Myocyte (in vitro differentiated cells): ENCODE data around the gene ADIPOR1. TPM values are rescaled to one million over a fixed set of nuclear protein-coding genes. Genes with fewer than 3 reads are reported as not detected.

ENCODE experiments used
- DNase-seq: peaks from one replicate; pipeline ENCODE4 v3.0.0-alpha.2; 2012; ENCODE audit warnings: low read depth
- total RNA-seq: library from RNA; depleted of rRNA; stranded (reverse); fragments of >200 nt; gene quantifications from 2 replicates; pipeline ENCODE4 v1.2.3, GENCODE V29; 2014

The ADIPOR1 gene
- total RNA-seq, 1 donor from 2014 or later = 166 TPM

GRCh38 chr1:202972046-202972445 lies 13.9 kb upstream of the ADIPOR1 start:
- no peak for DNase-seq

- DNase-seq = peak; percentile 79
Measured at GRCh38 chr1:202968895-202969295, 10.8 kb upstream of the ADIPOR1 start.

GRCh38 chr1:202968351-202968750 lies 10.2 kb upstream of the ADIPOR1 start:
- DNase-seq = no peak

DNA sequence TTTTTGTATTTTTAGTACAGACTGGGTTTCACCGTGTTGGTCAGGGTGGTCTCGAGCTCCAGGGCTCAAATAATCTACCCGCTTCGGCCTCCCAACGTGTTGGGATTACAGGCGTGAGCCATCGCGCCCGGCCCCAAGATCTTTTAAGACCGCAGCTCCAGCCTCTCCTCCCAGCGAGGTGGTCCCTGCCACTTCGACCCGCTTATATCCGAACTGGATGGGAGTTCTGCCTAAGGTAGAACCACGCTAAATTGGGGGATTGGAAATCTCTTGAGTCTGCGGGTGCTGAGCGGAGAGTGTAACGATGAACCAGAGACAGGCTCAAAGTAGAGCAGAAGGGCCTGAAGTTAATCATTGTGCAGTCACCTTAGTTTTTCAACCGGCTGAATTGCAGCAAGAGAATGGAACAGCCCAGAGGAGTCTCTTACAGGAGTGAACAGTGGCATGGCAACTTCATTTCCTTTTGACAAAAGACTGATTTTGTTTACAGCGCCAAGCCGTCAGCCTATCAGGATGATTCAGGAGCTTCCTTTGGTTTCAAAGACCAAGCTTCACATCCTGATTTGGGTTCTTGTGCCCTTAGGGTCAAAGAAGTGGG lies 9.7 kb upstream of the ADIPOR1 start:
- DNase-seq = no peak

DNA sequence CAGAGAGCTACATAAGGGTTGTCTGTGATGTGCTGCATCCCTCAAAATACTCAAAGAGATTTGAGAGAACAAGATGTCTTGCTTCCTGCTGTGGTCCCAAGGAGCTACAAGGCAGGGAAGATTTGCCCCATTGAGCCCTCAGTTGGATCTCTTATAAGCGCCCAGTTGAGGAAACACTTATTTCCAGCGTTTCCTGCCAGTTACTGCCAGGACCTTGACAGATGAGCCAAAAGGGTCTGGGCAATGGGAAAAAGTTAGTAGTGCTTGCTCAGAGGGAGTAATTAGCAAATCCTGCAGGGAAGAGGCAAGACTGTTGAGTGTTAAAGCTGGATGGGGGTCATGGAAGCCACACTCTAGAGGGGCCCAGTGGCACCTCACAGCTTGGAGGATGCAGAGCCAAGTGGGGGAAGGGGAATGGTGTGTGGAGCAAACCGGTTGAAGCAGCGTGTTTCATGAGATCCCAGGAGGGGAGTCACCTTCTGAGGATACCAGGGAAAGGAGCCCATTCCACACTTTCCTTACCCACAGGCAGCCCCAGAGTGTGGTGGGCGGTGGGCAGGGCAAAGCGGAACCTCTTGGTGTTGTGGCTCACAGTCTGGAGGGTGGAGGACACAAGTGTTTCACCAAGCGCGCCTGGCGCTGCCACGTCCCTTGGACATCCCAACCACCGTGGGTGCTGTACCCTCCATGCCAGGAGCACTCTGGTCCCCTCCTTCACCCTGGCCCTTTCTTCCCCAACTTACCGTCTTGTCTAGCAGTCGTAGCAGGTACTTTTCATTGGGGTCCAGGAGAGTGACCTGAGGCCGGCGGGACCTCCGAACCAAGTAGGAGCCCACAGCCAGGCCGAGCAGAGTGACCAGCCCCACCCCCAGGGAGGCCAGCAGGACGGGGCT lies 8.1 kb upstream of the ADIPOR1 start:
- peak; percentile 69 for DNase-seq

- DNase-seq = no peak
Measured at GRCh38 chr1:202965422-202965821, 7.3 kb upstream of the ADIPOR1 start.

- DNase-seq = peak; percentile 100
Measured at GRCh38 chr1:202964791-202965410, 6.8 kb upstream of the ADIPOR1 start.

- DNase-seq = peak; percentile 85
Measured at GRCh38 chr1:202961220-202961880, 3.2 kb upstream of the ADIPOR1 start.

DNA sequence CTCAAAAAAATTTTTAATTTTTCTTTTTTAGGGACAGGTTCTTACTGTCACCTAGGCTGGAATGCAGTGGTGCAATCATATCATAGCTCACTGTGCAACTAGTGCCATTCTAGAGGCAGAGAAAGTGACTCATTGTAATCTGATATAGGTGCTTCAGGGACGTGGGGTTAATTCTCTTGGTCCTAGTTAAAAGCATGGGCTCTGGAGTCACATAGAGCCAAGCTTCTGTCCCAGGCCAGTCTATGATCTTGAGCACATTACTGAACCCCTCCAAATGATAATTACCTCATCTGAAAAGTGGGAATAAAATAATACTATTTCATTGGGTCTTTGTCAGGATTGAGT lies 1.1 kb upstream of the ADIPOR1 start:
- peak; percentile 87 for DNase-seq

- peak; percentile 56 for DNase-seq
Measured at GRCh38 chr1:202958544-202959275, 598 bp upstream of the ADIPOR1 start.

- DNase-seq = no peak
Measured at GRCh38 chr1:202956969-202957368, 1.1 kb downstream of the ADIPOR1 start.

- no peak for DNase-seq
Measured at GRCh38 chr1:202954057-202954745, 3.9 kb downstream of the ADIPOR1 start.

GRCh38 chr1:202953392-202953791 lies 4.7 kb downstream of the ADIPOR1 start:
- DNase-seq = no peak

DNA sequence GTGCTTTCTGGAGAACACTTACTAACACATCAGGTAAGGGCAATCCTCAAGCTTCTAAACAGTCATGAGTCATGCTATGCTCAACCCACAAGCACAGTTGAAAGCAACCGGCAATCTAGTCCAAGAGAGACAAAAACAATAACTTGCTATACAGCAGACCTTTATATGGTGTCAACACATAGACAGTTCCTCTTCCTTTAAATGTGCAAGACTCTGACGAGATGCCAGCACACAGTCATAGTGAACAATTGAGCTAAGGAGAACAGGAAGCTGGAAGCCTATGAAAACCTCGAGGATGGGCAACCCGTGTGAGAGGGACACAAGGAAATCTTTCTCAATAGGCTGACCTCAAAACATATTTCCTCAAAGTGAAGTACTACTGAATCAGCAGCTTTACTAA lies 5.3 kb downstream of the ADIPOR1 start:
- peak; percentile 35 for DNase-seq

DNA sequence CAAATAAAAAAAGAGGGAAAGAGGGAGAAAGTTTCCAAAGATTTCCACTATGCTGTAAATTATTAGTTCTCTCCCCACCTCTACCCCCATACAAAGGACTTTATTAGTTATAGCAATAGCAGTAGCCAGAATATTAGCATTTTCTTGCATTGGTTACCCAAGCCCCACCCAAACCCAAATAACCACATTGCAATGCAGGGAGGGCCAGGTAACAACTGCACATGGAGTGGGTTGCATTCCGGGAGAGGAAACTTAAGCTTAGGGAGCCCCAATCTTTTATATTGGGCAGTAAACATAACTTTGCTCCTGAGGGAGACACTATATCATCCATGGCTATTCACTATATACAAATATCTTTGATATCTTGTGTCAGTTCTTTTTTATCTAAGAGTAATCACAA lies 6.0 kb downstream of the ADIPOR1 start:
- DNase-seq = peak; percentile 28

DNA sequence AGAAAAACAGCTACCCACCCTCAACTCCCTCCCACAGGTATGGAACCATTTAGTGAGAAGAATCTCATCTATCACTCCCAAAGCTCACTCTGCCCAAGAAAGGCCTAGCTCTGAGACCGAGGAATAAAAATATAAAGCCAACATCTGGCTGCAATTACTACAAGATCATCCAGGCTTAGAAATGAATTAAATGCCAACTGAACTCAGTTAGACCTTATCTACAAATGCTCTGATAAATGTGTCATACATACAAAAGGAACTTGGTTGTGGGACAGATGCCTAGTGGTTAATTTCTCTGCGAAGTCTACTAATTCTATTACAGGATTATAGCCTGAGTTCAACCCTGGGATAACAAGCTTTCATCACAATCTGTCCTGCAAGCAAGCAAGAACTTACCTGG lies 6.7 kb downstream of the ADIPOR1 start:
- no peak for DNase-seq

GRCh38 chr1:202945483-202945882 lies 12.6 kb downstream of the ADIPOR1 start:
- no peak for DNase-seq

DNA sequence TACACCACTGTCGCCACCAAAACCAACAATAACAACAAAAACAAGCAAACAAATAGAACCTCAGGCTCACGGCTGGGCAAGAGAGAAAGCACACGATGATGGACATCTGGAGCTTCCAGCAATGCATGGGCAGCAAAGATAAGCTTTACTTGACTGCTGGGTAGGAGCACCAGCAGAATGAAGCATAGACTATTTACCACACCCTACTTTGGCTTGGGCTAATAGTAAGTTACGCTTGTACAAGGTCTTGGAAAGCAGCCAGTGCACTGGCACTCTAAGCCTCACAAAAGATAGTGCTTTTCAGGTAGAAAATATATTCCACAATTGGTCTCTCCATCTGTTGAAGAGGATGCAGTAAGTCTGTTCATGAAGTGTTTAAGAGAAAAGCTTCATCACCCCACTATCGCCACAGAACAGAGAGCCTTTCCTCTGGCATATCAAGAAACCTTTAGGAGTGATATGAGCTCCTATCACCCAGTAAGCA lies 13.6 kb downstream of the ADIPOR1 start:
- no peak for DNase-seq

DNA sequence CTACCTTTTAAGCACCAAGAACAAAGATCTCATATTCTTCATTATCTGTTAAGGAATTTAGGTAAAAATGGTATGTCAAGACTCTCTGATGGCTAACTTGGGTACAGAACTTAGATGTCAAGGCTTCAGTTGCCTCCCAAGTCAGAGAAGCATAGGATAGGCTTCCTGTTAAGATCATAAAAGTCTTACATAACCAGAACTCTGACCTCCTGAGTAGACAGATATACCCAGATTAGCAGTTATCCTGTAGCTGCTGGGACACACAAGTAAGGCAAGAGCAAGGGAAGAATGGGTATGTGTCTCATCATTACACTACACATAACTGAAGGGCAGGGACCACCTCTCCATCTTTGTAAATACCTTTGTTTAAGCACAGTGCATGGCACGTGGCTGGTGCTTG lies 15.7 kb downstream of the ADIPOR1 start:
- DNase-seq = no peak

DNA sequence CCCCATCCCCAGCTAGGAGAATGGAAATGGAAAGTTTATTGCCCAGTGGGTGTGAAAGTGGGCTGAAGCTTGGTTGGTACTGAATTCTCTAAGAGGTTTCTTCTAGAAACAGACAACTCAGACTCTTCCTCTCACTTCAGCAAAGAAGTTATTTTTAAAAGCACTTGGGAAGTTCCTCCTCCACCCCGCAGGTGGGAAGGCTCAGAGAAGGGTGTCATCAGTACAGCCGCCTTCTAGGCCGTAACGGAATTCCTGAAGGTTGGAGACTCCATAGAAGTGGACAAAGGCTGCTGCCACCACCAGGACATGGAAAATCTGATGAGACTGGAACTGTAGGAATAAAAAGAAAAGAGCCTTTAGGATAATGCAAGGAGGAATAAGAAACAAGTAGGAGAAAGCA lies 16.7 kb downstream of the ADIPOR1 start:
- no peak for DNase-seq
